ENCODE measurements around the gene HOMER2.
"Not testable (repeated sequence)": the region's sequence is repeated elsewhere in the genome, so short reads cannot be mapped to it uniquely, and the experiment has no call there.

Gene HOMER2

DNA sequence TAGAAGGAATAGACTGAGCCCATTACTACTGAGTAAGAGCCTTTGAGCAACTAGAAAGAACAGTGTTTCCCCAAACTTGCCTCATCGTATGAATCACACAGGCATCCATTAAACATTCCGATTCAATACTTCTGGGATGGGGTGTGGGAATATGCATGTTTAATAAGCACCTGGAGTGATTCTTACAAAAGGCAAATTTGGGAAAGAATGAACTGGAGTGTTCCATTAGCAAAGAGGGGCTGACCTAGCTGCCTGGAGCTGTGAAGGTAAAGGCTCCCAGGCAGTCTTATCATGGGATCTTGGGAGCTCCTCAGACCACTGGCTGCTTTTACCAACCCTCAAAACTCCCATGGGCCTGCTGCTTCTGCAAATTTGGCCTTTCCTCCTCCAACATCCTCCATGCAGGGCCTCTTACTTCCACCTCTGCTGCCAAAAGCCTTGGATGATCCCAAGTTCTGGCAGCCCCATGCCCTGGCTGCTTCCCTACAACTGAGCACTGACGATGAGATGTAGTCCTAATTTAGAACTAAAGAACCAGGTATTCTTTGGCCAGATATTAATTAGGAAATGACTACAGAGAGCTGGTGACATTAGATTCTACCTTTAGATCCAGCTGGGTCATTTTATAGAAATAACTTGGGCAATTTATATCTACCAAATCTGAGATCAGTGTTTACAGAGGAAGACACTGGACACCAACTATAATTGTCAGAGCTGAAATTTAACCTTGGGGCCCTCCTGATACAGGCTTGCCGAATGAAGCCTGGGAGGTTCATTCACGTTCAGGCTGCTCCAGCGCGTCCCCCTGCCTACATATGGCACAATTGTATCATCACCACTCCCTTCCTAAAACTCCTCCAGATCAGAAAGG lies 11.2 kb upstream of the HOMER2 start:
- no peak for DNase-seq

DNA sequence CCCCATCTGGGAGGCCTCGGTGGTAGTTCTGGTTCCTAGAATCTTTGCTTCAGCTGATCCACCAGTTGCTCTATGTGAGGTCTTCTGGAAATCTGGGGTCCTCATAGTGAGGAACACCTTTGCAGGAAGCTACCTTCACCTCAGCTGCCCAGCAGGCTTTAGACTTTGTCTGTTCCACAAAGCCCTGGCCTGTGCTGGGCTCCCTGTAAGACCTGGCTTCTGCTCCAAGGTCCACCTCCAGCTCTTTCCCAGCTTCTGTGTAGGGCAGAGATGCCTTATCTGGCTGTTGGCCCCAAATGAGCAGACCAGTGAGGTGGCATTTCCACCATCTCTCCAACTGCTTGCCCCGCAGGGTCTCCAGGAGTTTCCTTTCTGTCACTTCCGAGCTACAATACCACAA lies 8.2 kb upstream of the HOMER2 start:
- DNase-seq: no peak

DNA sequence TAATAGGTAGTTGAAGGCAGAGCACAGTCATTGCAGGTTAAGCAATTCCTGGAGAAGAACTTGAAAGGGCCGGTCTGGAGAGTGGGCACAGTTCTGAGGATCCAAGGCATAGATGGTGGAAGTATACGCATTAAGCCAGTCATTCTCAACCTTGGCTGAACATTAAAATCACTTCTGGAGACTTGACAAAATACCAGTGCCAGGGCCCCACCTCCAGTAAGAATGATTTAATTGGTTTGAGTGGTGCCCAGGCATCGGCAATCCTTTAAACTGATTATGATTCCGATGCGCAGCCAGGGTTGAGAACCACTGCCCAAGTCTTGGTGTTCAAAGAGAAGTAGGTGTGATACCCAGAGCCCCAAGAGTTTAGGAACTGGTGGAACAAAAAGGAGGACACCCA lies 6.9 kb upstream of the HOMER2 start:
- DNase-seq: no peak

DNA sequence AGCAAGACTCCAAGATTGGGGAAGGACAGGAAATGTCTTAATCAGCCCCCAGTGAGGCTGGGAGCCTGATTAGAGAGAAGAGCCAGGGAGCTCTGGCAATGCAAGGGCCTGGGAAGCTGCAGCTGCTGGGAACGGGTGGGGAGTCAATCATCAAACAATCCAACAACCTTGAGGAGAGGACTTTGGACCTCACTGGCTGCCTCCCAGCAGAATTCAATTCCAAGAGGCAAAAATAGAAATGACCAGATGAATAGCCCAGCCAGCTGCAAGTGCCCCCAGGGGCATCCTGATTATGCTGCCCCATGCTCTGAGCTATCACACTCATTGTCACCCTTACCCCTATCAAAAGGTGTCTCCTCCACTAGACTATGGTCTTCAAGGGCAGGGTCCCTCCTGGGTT lies 6.1 kb upstream of the HOMER2 start:
- no peak for DNase-seq

DNA sequence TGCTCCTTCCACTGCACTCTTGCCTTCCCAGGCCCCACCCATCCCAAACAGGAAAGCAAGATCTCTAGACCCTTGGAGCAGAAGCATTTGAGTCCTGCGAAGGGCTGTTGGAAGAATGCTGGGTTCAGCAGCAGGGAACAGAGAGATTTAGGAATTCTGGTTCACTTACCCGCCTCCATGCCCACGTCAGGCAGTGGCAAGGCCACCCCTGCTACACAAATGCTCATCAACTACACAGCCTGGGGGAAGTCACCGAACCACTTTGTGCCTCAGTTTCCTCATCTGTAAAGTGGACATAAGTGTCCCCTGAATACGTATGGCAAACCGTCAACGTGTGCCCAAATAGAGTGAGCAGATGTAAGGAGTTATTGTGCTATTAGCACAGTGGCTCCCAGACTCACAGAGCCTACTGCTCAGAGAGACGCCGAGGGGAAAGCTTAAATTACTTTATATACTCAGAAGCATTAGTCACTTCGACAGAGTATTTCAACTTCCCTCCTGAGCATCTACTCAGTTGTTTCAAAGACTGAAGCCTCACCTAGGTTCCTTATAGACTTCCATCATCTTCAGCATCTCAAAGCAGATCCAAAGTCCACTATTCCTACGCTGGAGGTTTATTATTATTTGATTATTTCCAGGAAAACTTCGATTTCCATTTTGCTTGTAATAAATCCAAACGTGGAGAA lies 905 bp downstream of the HOMER2 start:
- no peak for DNase-seq

DNA sequence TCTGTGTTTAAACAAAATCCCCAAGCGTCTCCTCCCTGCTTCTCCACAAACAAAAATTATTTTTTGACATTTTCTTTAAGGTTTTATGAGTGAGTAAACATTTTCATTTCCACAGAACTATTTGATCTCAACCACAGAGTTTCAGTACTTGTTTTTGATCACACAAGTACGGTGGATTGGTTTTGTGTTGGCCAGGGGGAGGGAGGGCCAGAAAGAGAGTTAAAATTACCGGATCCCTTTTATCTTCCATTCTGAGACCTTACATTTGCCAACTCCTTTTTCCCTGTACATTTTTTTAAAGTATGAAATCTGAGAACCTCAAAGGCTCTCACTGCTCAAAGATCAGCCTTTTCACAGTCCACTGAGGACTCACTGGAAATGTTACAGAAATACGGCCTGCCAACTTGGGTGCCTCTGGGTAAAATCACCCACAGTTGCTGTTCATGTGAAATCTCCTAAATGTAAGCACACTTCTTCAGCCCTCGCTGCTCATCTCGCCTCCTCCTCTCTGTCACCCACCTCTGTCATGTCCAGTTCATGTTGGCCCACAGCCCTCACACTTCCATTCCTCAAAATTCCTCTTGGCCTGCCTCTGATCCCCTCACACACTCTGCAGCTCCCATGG lies 1.7 kb downstream of the HOMER2 start:
- DNase-seq: no peak

DNA sequence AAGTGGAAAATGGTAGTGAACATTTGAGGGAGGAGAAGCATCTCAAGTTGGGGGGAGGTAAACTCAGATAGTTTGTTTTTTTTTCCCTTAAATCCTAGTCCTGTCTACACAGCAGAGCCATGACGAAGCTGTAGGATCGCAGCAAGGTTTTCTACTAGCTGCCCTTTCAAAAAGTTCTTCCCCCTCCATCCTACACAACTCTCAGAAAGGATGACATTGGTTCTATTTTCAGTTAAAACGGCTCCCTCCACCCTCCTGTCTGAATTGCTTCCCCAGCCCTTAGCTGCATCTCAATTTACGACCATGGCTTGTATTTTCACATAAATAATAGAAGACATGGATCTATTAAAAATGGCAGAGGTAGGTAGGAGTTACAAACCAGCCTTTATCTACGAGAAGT lies 2.2 kb downstream of the HOMER2 start:
- no peak for DNase-seq

DNA sequence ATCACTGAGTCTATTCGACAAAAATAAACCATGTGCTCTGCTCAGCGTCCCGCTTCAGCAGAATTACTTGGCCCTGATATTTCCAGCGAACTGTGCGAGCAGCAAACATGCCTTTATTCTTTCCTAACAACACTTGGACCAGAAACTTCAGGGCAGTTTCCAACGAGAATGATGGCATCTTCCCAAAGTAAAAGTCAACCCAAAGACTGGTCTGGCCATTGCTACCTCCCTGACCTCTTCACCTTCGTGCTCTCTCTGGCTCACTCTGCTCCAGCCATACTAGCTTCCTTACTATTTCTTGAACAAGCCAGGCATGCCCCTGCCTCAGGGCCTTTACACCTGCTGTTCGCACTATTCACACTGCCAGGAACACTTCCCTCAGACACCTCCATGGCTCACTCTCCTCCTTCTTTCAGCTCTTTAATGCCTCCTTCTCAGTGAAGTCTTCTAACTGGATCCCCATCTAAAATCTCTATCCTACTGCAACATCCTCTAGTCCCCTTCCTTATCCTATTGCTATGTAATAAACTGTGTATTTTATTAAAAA lies 6.3 kb downstream of the HOMER2 start:
- no peak for DNase-seq

DNA sequence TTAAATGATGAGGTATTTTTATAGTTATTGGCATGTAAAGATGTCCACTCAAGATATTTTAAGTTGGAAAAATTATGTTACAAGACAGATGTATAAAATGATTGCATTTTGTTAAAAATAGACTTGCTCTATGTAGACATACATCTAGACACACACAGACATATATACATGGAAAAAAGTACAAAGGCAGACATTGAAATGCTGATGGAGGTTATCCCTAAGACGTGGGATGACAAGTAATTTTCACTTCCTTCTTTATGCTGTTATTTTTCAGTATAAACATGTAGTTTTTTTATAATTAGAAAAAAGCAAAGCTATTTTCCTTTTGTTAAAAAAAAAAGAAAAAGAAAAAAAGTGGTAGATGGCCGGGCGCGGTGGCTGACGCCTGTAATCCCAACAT lies 7.2 kb downstream of the HOMER2 start:
- DNase-seq: no peak

DNA sequence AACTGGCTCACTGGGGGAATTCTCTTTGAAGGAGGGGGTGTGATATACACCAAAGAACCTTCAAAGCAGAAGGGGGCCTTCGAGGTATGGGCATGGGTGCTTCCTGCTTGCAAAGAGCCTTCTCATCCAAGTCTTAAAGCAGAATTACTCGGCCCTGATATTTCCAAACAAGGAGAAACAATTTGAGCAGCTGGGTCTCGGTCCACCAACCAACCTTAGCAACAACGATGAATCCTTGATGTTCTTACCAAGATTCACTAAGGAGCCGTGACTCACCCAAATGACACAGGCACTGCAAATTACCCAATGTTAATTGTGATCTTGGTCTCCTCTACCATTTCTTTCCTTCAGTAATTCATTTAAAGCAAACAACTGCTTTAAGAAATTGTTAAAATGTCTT lies 7.7 kb downstream of the HOMER2 start:
- no peak for DNase-seq

DNA sequence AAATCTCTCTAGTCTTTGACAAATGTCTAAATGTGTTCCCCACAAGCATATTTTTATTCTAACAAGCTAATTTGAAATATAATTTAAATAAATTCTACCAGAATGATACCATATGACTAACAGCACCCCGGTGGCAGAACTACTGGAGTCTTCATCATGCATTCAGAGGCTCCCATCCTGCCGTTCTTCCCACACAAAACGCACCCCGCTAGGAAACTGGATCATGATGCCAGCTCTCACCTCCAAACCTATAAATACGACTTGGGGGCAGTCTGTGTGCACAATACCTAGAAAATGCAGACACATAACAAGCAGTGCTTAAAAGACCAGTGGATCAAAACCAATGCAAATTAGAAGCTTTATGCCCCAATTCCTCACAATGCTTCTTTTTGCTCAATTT lies 8.5 kb downstream of the HOMER2 start:
- no peak for DNase-seq

DNA sequence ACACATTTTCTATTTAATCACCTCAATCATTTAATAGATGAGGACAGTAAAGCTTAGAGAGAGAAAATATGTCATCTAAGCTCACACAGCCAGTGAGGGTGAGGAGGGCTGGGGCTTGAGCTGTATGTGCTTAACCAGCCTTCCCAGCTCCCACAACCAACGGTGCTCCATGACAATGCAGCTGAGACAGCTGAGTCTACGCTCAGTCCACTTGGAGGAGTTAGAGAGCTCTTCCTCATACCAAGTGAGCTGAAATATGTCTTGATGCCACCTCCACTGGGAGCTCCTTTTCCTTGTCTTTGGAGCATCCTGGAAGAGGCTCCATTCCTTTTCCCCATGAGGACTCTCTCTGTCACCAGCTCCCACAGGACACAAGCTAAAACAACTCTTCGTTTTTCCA lies 9.3 kb downstream of the HOMER2 start:
- DNase-seq: no peak

DNA sequence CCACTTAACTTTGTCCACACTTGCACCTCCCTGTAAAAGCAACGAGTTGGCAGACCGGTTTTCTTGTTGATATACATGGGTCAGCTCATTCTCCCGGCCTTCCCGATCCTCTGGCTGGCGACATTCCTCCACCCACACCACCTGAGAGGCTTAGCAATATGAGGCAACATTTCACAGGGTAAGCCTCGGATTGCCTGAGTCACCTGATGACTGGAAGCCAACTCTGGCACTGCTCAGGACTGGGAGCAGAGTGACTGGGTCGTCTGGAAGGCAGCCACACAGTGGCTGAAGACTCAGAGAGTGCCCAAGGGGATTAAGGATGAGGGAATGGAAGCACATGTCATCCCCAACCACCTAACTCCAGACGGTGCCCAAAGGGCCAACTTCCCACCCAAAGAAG lies 9.8 kb downstream of the HOMER2 start:
- no peak for DNase-seq

DNA sequence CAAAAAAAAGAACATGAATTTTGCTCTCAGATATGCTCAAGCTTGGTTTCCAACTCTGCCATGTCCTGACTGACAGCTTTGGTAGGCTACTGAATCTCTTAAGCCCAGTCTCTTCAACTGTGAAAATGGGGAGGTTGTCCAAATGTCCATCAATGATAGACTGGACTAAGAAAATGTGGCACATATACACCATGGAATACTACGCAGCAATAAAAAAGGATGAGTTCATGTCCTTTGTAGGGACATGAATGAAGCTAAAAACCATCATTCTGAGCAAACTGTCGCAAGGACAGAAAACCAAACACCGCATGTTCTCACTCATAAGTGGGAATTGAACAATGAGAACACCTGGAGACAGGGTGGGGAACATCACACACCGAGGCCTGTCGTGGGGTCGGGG lies 12.8 kb downstream of the HOMER2 start:
- DNase-seq: not testable (repeated sequence)

DNA sequence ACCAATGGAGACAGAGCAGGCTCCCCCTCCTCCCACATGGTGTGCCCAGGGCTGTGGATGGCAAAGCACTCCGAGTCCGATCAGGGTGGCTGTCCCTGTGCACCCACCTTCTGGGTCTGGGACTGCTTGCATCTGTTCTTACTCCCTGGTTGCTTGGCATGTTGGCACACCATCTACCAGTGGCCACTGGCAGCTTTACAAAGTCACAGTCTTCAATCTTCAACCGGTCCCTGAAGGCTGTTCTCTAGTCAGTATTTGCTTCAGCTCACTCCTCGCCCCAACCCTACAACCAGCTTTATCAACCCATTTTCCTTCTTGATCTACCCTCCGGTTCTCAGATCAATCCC lies 14.8 kb downstream of the HOMER2 start:
- DNase-seq: no peak

DNA sequence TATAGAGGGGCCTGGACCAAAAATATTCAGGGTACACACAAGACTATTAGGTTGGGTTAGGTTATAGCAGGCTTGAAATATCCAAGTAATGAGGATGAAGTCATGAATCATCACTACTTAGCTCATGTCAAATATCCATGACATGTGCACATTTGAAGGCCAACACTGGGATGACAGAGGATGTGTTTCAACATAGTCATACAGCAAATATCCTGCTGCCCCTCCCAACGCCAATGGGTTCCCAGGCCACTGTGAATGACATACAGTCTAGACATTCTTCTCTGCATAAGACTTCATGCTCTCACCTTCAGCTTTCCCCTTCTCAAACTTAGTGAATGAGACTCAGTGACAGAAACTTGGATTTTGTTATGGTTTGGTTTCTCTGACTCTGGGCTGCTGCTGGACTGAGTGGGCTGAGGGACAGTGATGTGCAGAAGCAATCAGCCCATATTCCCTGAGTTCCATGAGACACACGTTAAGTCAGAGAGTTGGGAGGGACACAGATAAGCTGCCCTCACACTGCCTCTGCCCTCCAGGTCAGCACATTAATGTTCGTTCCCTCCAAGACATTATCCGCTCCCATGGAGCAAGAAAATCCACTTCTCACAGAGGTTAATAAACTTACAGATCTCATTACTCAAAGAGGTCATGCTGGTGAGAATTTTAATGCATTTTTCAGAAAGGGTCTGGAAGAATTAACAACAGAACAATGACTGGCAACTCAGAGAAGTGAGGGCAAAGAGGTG lies 15.4 kb downstream of the HOMER2 start:
- no peak for DNase-seq

DNA sequence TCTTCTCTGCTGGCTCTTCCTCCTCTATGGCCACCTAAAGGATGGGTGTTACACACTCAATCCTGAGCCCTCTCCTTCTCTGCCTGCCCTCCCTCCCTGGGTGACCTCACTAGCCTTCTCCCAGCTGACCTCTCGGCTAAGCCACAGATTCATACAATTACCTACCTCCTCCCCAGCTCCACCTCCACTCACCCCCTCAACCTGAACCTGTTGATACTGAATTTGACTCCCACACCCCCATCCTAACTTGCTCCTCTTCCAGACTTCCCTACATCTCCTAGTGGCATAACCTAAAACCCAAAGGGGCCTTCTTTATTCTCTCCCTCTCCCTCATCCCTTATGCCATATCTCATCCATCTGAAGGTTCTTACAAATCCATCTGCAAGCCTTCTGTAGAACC lies 17.1 kb downstream of the HOMER2 start:
- DNase-seq: no peak

DNA sequence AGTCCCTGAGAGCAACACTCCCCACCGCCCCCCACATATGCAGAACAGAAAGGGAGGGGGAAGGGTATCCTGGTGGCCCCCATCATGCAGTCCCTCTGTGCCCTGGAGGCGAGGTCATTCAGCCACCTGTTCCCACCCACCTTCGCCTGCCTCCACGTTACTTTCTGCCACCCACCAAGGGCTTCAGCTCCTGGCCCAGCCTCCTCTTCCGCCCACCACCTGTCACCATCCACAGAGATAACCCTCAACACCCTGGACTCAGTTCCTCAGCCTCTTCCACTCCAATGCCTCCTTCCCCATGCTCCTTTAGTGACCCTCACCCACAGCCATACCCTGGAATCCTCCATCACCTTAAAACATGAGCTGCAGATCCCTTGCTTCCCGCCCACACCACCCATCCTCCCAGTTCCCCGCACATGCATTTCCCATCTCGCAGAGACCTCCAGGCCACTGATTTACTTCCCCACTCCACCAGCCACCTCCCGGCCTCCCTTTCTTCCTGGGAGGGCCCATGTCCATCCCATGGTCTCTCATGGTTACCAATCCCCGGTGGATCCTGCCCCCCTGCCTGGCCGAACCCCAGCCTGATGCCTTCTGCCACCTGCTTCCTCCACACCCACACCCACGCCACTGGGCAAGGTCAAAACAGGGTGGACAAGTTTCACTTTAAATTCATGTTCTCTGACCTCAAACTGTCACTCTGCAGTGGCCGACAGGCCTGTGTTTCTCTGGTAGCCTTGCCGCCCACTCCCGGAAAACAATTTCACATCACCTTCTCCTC lies 18.2 kb downstream of the HOMER2 start:
- DNase-seq: no peak

DNA sequence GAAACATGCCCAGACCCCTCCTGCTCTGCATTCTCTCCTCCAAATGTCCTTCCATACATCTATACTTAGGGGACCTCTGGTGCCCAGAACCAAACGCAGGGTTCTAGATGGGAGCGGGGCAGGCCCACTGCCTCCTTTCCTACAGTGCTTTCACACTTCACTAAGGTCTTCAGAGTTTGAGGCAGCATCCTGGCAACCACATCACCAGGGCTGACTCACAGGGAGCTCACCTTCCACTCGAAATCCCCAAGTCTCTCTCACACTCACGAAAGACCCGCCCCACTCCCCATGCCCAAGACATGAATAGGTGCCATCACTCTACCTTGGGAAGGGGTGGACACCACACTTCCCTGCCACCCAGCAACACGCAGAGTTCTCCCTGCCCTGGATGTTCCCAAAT lies 18.9 kb downstream of the HOMER2 start:
- DNase-seq: no peak

DNA sequence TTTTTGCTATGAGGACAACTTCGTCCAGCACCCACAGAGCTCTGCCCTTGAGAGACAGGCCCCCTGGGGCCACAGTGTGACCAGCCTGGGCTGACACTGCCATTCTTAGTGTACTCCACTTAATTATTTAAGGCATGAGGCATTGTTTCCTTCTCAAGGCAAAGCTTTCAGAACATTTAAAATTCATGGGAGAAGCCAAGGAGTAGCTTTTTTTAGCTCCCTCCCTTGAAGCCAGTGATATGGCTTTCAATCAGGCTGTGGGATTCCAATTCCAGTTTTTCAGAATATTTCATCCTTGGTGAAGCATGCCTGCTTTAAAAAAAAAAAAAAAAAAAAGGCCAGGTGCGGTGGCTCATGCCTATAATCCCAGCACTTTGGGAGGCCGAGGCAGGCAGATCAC lies 21.3 kb downstream of the HOMER2 start:
- no peak for DNase-seq

DNA sequence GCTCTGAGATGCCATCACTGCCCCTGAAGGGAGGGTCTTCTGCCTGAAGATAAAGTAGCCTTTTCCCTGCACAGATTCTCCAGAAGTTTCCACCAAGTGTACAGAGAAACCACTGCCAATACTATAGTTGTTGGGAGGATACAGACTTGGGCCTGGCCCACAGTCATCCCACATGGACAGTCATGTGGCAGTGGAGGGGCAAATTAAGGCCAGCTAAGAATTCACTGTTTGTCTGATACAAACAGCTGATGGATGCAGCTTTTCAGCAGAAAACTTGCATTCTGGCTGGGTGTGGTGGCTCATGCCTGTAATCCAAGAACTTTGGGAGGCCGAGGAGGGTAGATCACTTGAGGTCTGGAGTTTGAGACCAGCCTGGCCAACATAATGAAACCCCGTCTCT lies 22.1 kb downstream of the HOMER2 start:
- no peak for DNase-seq

DNA sequence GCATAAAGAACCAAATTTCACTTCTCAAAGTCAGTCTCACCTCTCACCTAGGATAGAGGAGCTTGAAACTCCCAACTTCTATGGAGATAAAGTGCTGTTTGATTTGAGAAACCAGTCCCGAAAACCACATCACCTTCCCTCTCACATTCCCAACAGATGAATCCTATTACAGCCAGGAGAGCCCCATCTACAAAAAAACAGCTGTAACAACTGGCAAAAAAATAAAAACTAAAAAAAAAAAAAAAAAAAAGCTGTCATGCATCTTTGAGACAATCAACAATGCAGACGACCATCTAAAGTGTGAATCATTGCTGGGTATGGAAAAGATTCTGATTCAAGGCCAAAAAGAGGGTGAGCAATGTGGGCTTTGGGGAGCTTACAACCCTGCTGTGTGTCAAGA lies 23.8 kb downstream of the HOMER2 start:
- no peak for DNase-seq
